ENCODE data around the gene RNU2-63P.
A peak's percentile ranks its signal among the peaks of the same experiment; 100 is the strongest.

The RNU2-63P gene

GRCh38 chr2:88016086-88016959 is at the start of gene RNU2-63P:
RNU2-63P (minus strand) TSS chr2:88016547.
- no peaks in the 10 kb centered on the region for H3K27me3 Mint-ChIP-seq
- peaks cover 26% of the 10 kb centered on the region for H3K4me1 Mint-ChIP-seq (ENCODE audit: low read depth)
- peak within 1 kb of the TSS; percentile 97 for H3K4me3 Mint-ChIP-seq
- peak within 1 kb of the TSS; percentile 100 for H3K27ac Mint-ChIP-seq
- H3K36me3 Mint-ChIP-seq (ENCODE audit: low read depth): no peaks in the 10 kb centered on the region
- peaks cover 7% of the 10 kb centered on the region for H3K9me3 Mint-ChIP-seq

DNA sequence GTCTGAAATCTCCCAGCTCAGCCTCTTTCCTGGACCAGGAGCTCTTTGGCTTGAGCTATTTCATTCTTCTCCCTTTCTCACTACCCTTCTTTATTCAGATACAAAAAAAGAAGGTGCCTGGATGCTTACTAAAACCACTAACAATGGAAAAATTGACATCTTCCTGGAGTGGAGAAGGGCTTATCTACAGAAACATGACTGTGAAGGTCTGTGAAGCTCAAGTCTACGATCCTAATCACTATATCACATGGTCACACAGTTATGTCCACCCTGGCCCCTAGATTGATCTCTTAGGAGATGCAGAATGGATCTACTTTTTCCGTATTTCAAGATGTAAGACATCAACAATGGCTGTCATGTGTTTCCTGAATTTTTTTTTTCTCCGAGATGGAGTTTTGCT is 44.9 kb upstream of the RNU2-63P start:
- H3K4me3 Mint-ChIP-seq: no peak overlapping the region
- no peaks in the 10 kb centered on the region for H3K9me3 Mint-ChIP-seq
- H3K27me3 Mint-ChIP-seq: no peaks in the 10 kb centered on the region
- peaks cover 32% of the 10 kb centered on the region for H3K4me1 Mint-ChIP-seq (ENCODE audit: low read depth)
- H3K36me3 Mint-ChIP-seq (ENCODE audit: low read depth): no peaks in the 10 kb centered on the region
- H3K27ac Mint-ChIP-seq: no peak overlapping the region

DNA sequence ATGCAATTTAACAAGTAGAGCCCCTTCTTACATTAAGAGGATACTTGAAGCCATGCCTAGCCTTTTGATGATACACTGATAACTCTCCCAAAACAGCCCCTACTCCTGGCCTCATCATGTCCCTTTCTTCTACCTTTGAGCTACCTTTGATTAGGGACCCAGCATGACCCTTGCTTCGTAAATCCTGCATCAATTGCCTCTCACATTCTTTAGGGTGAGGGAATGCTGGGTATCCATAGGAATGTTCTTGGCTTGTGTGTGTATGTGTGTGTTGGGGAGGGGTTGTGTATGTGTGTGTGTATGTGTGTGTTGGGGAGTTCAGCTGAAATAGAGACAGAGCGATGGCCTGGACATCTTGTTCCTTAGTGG is 44.5 kb upstream of the RNU2-63P start:
- no peak overlapping the region for H3K4me3 Mint-ChIP-seq
- H3K4me1 Mint-ChIP-seq (ENCODE audit: low read depth): peaks cover 36% of the 10 kb centered on the region

DNA sequence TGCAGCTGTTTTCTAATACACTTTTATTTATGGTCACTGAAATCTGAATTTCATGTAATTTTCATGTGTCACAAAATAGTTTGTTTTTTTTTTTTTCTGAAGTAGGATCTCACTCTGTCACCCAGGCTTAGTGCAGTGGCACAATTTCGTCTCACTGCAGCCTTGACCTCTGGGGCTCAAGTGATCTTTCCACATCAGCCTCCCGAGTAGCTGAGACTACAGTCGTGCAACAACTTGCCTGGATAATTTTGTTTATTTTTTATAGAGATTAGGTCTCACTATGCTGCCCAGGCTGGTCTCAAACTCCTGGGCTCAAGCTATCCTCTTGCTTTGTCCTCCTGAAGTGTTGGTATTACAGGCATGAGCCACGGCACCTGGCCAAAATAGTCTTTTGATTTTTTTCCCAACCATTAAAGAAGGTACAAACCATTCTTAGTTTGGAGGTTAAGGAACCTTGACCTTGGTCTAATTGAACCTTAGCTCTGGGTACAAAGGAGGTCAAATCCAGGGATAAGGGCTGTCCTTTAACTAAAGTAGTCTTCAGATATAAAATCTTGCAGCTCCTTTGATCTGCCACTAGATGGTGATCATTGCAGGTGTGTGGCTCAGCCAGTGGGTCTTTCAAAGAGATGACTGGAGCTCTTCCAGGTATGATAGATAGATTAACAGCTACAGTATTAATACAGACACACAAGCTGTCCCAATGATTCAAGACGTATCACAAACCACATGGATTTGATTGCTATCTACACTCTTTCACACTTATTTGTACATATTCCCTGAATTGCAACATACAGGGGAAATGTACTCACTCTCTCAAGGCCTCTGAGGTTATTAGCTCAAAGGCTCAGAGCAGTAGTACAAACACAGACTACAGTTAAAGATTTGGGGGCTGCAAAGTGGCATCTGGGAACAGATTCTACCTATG is 43.9 kb upstream of the RNU2-63P start:
- Mint-ChIP-seq H3K27ac (no peak overlapping the region), H3K9me3 (no peaks in the 10 kb centered on the region), H3K4me1 (ENCODE audit: low read depth) (peaks cover 39% of the 10 kb centered on the region), H3K4me3 (no peak overlapping the region), H3K27me3 (no peaks in the 10 kb centered on the region), H3K36me3 (ENCODE audit: low read depth) (no peaks in the 10 kb centered on the region)

More for the DNA sequence above, 44.5 kb upstream of the RNU2-63P start:
- H3K27me3 Mint-ChIP-seq: no peaks in the 10 kb centered on the region
- H3K36me3 Mint-ChIP-seq (ENCODE audit: low read depth): no peaks in the 10 kb centered on the region
- H3K27ac Mint-ChIP-seq: no peak overlapping the region
- H3K9me3 Mint-ChIP-seq: no peaks in the 10 kb centered on the region

- Mint-ChIP-seq H3K4me1 (ENCODE audit: low read depth) (peaks cover 58% of the 10 kb centered on the region), H3K9me3 (no peaks in the 10 kb centered on the region), H3K36me3 (ENCODE audit: low read depth) (peaks cover 20% of the 10 kb centered on the region), H3K27me3 (no peaks in the 10 kb centered on the region), H3K4me3 (no peak overlapping the region), H3K27ac (no peak overlapping the region)
Observed at GRCh38 chr2:88058191-88058590, 41.8 kb upstream of the RNU2-63P start.

DNA sequence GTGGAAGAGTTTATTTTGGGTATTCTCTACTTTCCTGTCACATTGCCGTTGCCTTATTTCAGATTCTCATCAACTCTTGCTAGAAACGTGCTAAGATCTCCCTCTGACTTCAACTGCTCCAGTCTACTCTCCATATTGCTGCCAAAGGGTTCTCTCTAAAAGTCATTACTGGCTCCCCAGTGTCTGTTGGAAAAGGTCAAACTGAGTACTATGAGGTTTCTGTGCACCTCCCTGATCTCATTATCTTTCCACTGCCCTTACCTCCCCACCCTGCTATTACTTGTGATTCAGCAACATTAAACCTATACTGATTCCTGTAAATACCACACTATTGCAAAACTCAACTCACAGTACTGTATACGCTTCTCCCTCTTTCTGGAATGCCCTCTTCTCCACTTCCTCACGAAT is 41.1 kb upstream of the RNU2-63P start:
- Mint-ChIP-seq H3K4me3 (peak overlapping the region; percentile 92), H3K27ac (peak overlapping the region; percentile 69), H3K9me3 (no peaks in the 10 kb centered on the region), H3K4me1 (ENCODE audit: low read depth) (peaks cover 65% of the 10 kb centered on the region), H3K27me3 (no peaks in the 10 kb centered on the region), H3K36me3 (ENCODE audit: low read depth) (peaks cover 28% of the 10 kb centered on the region)

GRCh38 chr2:88055371-88056128 is 39.2 kb upstream of the RNU2-63P start, which contains the start of gene KRCC1:
KRCC1 (minus strand) TSS chr2:88055783; CDS start chr2:88028563, 27,220 bp downstream.
- H3K27ac Mint-ChIP-seq: peak within 1 kb of the TSS; percentile 98
- no peaks in the 10 kb centered on the region for H3K9me3 Mint-ChIP-seq
- peaks cover 42% of the 10 kb centered on the region for H3K36me3 Mint-ChIP-seq (ENCODE audit: low read depth)
- H3K27me3 Mint-ChIP-seq: no peaks in the 10 kb centered on the region
- H3K4me1 Mint-ChIP-seq (ENCODE audit: low read depth): peaks cover 77% of the 10 kb centered on the region
- peak within 1 kb of the TSS; percentile 92 for H3K4me3 Mint-ChIP-seq

- Mint-ChIP-seq H3K9me3 (no peaks in the 10 kb centered on the region), H3K36me3 (ENCODE audit: low read depth) (peaks cover 47% of the 10 kb centered on the region), H3K4me1 (ENCODE audit: low read depth) (peaks cover 80% of the 10 kb centered on the region), H3K27me3 (no peaks in the 10 kb centered on the region), H3K4me3 (peak overlapping the region; percentile 92), H3K27ac (peak overlapping the region; percentile 98)
Observed at GRCh38 chr2:88054782-88055370, 38.5 kb upstream of the RNU2-63P start.

DNA sequence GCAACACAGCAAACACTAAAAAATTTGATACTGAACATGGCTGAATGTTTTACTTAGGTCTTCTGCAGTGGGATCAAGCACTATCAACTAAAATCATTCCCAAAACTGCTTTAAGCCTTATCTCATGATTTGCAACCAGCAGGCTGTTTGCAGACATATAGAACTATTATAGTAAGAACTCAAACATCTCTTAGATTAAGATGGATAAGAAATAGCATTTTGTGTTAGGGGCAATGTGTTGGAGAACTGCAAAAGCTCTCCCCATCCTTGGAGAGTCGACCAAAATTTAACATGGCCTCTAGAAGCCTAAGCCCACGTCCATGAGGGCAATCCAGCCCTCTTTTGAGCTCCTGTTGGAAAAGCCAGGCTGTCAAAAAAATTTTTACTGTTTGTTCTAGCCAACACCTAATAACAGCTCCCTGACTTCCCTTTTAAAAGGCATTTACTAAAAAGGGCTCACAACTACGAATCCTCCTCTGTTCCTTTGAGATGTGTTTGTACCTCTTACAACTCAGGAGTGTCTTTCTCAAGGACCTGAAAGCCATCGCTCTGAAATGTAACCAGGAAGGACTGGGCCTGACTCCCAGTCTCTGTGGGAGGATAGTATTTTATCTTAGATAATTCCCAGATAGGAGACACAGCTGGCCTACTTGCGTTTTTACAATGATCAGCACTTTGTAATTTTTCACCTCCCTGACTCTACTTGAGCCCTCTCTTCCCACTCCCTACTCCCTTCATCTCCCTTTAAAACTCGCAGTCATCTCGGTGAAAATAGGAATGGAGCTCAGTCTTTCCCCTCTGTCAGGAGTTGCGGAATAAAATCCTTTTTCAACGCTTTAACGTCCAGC is 37.8 kb upstream of the RNU2-63P start:
- Mint-ChIP-seq H3K27me3 (no peaks in the 10 kb centered on the region), H3K27ac (peak overlapping the region; percentile 98), H3K4me1 (ENCODE audit: low read depth) (peaks cover 88% of the 10 kb centered on the region), H3K36me3 (ENCODE audit: low read depth) (peaks cover 54% of the 10 kb centered on the region), H3K9me3 (no peaks in the 10 kb centered on the region), H3K4me3 (peak overlapping the region; percentile 92)

DNA sequence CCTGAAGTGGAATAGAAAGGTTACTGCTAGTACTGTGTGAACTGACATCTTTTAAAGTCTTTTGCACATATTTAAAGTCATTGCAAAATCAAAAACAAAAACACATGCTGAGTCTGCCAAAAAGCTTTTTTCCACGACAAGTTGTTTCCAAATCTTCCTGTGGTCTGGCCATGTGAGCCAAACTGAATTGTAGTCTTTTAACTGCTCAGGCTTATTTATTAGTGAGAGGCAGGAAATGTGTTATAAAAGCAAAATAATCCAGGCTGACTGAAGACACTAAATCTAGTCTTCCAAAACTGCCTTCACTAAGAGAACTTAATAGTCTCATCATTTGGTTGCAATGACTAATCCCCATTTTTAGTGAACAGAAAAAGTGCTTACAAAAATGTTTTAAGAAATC is 36.9 kb upstream of the RNU2-63P start:
- peaks cover 62% of the 10 kb centered on the region for H3K36me3 Mint-ChIP-seq (ENCODE audit: low read depth)
- H3K4me1 Mint-ChIP-seq (ENCODE audit: low read depth): peaks cover 92% of the 10 kb centered on the region

GRCh38 chr2:88051792-88052191 is 35.4 kb upstream of the RNU2-63P start:
- Mint-ChIP-seq H3K4me3 (peak overlapping the region; percentile 20), H3K27ac (peak overlapping the region; percentile 58), H3K4me1 (ENCODE audit: low read depth) (peaks cover 88% of the 10 kb centered on the region), H3K36me3 (ENCODE audit: low read depth) (peaks cover 62% of the 10 kb centered on the region), H3K27me3 (no peaks in the 10 kb centered on the region), H3K9me3 (no peaks in the 10 kb centered on the region)

More for the DNA sequence above, 36.9 kb upstream of the RNU2-63P start:
- H3K27me3 Mint-ChIP-seq: no peaks in the 10 kb centered on the region
- H3K9me3 Mint-ChIP-seq: no peaks in the 10 kb centered on the region
- H3K4me3 Mint-ChIP-seq: peak overlapping the region; percentile 92
- peak overlapping the region; percentile 98 for H3K27ac Mint-ChIP-seq

GRCh38 chr2:88049622-88050021 is 33.3 kb upstream of the RNU2-63P start:
- Mint-ChIP-seq H3K9me3 (no peaks in the 10 kb centered on the region), H3K27ac (no peak overlapping the region)

GRCh38 chr2:88048541-88048940 is 32.2 kb upstream of the RNU2-63P start:
- Mint-ChIP-seq H3K4me3 (no peak overlapping the region), H3K4me1 (ENCODE audit: low read depth) (peaks cover 86% of the 10 kb centered on the region), H3K9me3 (no peaks in the 10 kb centered on the region), H3K36me3 (ENCODE audit: low read depth) (peaks cover 59% of the 10 kb centered on the region), H3K27me3 (no peaks in the 10 kb centered on the region), H3K27ac (no peak overlapping the region)

More at GRCh38 chr2:88049622-88050021, 33.3 kb upstream of the RNU2-63P start:
- H3K4me3 Mint-ChIP-seq: no peak overlapping the region
- peaks cover 65% of the 10 kb centered on the region for H3K36me3 Mint-ChIP-seq (ENCODE audit: low read depth)
- peaks cover 92% of the 10 kb centered on the region for H3K4me1 Mint-ChIP-seq (ENCODE audit: low read depth)
- H3K27me3 Mint-ChIP-seq: no peaks in the 10 kb centered on the region
